ENCODE measurements around the gene ACACB. TPM values are rescaled to one million over a fixed set of nuclear protein-coding genes. Genes with fewer than 3 reads are reported as not detected.

ACACB gene
- total and polyA plus RNA-seq, 7 donors: 5.3 to 295 (median 116) TPM

DNA sequence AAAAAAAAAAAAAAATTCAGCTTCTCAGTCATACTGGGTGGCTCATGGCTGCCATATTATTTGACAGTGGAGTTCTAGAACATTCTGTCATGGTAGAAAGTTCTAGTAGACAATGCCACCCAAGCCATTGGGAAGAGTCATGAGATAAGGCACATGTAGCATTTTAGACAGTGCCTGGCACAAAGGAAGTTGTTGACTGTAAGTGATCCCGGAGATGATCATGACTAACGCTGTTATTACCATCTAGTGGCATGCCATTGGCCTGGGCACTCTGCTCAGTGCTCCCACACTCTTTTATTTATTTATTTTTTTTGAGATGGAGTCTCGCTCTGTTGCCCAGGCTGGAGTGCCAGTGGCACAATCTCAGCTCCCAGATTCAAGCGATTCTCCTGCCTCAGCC, 112.3 kb downstream of the ACACB start:
- no peak overlapping the region for H3K27ac ChIP-seq
- TF ChIP-seq, protein P1, sequence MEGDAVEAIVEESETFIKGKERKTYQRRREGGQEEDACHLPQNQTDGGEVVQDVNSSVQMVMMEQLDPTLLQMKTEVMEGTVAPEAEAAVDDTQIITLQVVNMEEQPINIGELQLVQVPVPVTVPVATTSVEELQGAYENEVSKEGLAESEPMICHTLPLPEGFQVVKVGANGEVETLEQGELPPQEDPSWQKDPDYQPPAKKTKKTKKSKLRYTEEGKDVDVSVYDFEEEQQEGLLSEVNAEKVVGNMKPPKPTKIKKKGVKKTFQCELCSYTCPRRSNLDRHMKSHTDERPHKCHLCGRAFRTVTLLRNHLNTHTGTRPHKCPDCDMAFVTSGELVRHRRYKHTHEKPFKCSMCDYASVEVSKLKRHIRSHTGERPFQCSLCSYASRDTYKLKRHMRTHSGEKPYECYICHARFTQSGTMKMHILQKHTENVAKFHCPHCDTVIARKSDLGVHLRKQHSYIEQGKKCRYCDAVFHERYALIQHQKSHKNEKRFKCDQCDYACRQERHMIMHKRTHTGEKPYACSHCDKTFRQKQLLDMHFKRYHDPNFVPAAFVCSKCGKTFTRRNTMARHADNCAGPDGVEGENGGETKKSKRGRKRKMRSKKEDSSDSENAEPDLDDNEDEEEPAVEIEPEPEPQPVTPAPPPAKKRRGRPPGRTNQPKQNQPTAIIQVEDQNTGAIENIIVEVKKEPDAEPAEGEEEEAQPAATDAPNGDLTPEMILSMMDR (IDR thresholded peaks at IDR 0.05): no peak
- TF ChIP-seq POLR2AphosphoS5 (IDR thresholded peaks at IDR 0.05): no peak
- TF ChIP-seq EP300 (IDR thresholded peaks at IDR 0.05): no peak
- TF ChIP-seq POLR2A (IDR thresholded peaks at IDR 0.05): no peak
- intact Hi-C loops (cut with DNase I): no loop called here
- H3K4me3 ChIP-seq: no peak overlapping the region
- no peaks in the 10 kb centered on the region for H3K27me3 ChIP-seq
- H3K9me3 ChIP-seq: no peaks in the 10 kb centered on the region
- no peak for DNase-seq
- 94 to 97% methylated on average over 4 of the region's 4 CpGs for WGBS, 2 donors
- no peaks in the 10 kb centered on the region for H3K4me1 ChIP-seq
- H3K36me3 ChIP-seq: peaks cover 76 to 99% (median 91%) of the 10 kb centered on the region in 4 donors

DNA sequence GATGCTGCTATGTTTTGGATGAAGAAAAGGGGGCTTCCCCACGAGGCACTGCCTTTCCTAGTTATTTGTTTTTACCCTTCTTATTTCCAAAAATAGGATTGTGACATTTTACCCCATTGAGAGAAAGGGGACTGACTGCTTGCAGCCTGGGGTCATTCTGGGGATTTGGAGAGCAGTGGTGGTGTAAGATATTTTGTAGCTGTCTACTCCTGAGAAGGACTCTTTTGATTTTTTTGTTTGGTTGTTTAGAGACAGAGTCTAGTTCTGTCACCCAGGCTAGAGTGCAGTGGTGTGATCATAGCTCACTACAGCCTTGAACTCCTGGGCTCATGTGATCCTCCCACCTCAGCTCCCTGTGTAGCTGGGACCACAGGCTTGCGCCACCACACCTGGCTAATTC, 113.8 kb downstream of the ACACB start:
- no peak for TF ChIP-seq POLR2A (IDR thresholded peaks at IDR 0.05)
- TF ChIP-seq, protein P1 (IDR thresholded peaks at IDR 0.05): no peak
- no peak for TF ChIP-seq EP300 (IDR thresholded peaks at IDR 0.05)
- TF ChIP-seq POLR2AphosphoS5 (IDR thresholded peaks at IDR 0.05): no peak
- DNase-seq: no peak
- intact Hi-C loops (cut with DNase I): no loop called here
- H3K9me3 ChIP-seq: no peaks in the 10 kb centered on the region
- H3K27ac ChIP-seq: no peak overlapping the region
- H3K36me3 ChIP-seq: peaks cover 70 to 99% (median 91%) of the 10 kb centered on the region in 4 donors
- H3K4me3 ChIP-seq: no peak overlapping the region
- no peaks in the 10 kb centered on the region for H3K27me3 ChIP-seq
- no peaks in the 10 kb centered on the region for H3K4me1 ChIP-seq
- 64 to 84% methylated on average over 2 of the region's 2 CpGs for WGBS, 2 donors

DNA sequence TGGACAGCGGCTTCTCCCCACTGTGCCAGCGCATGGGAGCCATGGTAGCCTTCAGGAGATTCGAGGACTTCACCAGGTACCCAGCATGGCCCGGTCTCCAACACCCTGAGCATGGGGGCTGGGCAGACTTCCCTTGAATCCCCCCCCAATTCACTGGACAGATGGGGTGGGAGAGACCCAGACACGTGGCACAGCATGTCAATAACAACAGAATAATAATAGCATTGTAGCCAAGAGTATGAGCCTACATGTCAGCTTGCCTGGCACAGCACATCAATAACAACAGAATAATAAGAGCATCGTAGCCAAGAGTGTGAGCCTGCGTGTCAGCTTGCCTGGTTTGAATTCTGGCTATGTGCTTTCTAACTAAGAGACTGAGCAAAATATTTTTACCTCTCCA, 116.3 kb downstream of the ACACB start:
- H3K36me3 ChIP-seq: peaks cover 68 to 100% (median 94%) of the 10 kb centered on the region in 4 donors
- H3K4me1 ChIP-seq: no peaks in the 10 kb centered on the region
- H3K9me3 ChIP-seq: no peaks in the 10 kb centered on the region
- H3K27me3 ChIP-seq: no peaks in the 10 kb centered on the region
- no peak overlapping the region for H3K27ac ChIP-seq
- TF ChIP-seq, protein P1 (IDR thresholded peaks at IDR 0.05): no peak
- TF ChIP-seq POLR2AphosphoS5 (IDR thresholded peaks at IDR 0.05): no peak
- TF ChIP-seq POLR2A (IDR thresholded peaks at IDR 0.05): no peak
- no peak for TF ChIP-seq EP300 (IDR thresholded peaks at IDR 0.05)
- H3K4me3 ChIP-seq: no peak overlapping the region
- DNase-seq: no peak
- WGBS, 2 donors: 93 to 94% methylated on average over 7 of the region's 7 CpGs
- intact Hi-C loops (cut with DNase I): no loop called here

DNA sequence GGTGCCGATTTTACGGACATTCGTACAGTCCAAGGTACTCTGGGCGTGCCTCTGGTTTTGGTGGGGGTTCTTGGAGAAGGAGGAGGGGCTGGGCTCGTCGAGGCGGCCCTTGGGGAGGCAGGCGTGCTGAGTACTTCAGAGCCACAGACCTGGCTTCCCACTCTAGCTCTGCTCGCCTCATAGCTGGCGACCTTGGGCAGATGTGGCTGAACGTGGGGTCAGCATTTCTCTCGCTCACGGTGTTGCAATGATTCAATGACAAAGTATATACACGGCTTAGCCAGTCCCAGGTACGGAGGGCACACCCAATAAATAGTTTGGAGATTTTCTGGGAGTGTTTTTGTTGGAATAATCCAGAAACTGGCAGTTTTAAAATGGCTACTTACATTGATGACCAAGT, 117.6 kb downstream of the ACACB start:
- intact Hi-C loops (cut with DNase I): no loop called here
- WGBS, 2 donors: 85 to 86% methylated on average over 15 of the region's 15 CpGs
- peaks cover 59 to 97% (median 89%) of the 10 kb centered on the region in 4 donors for H3K36me3 ChIP-seq
- DNase-seq: no peak
- no peak overlapping the region for H3K27ac ChIP-seq
- H3K4me3 ChIP-seq: no peak overlapping the region
- H3K27me3 ChIP-seq: no peaks in the 10 kb centered on the region
- no peaks in the 10 kb centered on the region for H3K4me1 ChIP-seq
- H3K9me3 ChIP-seq: no peaks in the 10 kb centered on the region
- TF ChIP-seq EP300 (IDR thresholded peaks at IDR 0.05): no peak
- TF ChIP-seq POLR2A (IDR thresholded peaks at IDR 0.05): no peak
- TF ChIP-seq, protein P1 (IDR thresholded peaks at IDR 0.05): no peak
- no peak for TF ChIP-seq POLR2AphosphoS5 (IDR thresholded peaks at IDR 0.05)

DNA sequence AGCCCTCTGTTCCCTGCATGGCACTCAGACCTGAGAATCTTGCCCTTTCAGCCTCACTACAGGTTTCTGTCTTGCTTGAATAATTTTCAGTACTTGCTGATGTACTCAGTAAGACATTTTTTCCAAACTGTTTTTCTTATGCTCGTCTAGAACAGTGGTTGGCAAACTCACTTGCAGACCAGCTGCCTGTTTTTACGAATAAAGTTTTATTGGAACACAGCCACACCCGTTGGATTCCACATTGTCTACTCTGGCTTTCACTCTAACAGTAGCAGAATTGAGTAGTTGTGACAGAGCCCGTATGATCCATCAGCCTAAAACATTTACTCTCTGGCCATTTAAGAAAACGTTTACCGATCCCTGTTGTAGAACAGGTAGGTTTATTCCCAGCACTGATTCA, 119.9 kb downstream of the ACACB start:
- peaks cover 60 to 95% (median 87%) of the 10 kb centered on the region in 4 donors for H3K36me3 ChIP-seq
- no peak overlapping the region for H3K27ac ChIP-seq
- H3K4me1 ChIP-seq: no peaks in the 10 kb centered on the region
- intact Hi-C loops (cut with DNase I): no loop called here
- 76 to 84% methylated on average over 6 of the region's 6 CpGs for WGBS, 2 donors
- TF ChIP-seq, protein P1 (IDR thresholded peaks at IDR 0.05): no peak
- TF ChIP-seq POLR2AphosphoS5 (IDR thresholded peaks at IDR 0.05) (no peak), EP300 (IDR thresholded peaks at IDR 0.05) (no peak), POLR2A (IDR thresholded peaks at IDR 0.05) (no peak)
- no peaks in the 10 kb centered on the region for H3K27me3 ChIP-seq
- no peak for DNase-seq
- H3K4me3 ChIP-seq: no peak overlapping the region
- no peaks in the 10 kb centered on the region for H3K9me3 ChIP-seq
